SU-DHL-6 (cell line): ENCODE measurements around the gene PSD.
A peak's percentile ranks its signal among the peaks of the same experiment; 100 is the strongest.

ENCODE experiments used
- H2AFZ ChIP-seq: fragments of 200-600 bp; sonication (generic); 2 replicates; pipeline ENCODE4 v1.6.1; 2014; ENCODE audit warnings: low read depth, mild to moderate bottlenecking, moderate library complexity, mixed read lengths, antibody characterized with exemption, low read length; ENCODE audit not compliant: severe bottlenecking
- H3F3A ChIP-seq: fragments of 200-600 bp; shearing (Covaris generic); 2 replicates; pipeline ENCODE4 v1.6.0; 2016; ENCODE audit warnings: antibody characterized with exemption, mild to moderate bottlenecking; ENCODE audit not compliant: insufficient read depth
- H3K27ac ChIP-seq: fragments of 200-600 bp; sonication (generic); 2 replicates; pipeline ENCODE4 v1.5.1; 2016; ENCODE audit warnings: low read depth, mild to moderate bottlenecking, low read length, moderate library complexity, mixed read lengths
- H3K27me3 ChIP-seq: fragments of 200-600 bp; sonication (generic), shearing (Covaris generic); 2 replicates; pipeline ENCODE4 v1.6.0; 2014; ENCODE audit warnings: mild to moderate bottlenecking, low read length
- H3K36me3 ChIP-seq: fragments of 200-600 bp; sonication (generic); 2 replicates; pipeline ENCODE4 v1.6.1; 2014; ENCODE audit warnings: mild to moderate bottlenecking, low read length, mixed read lengths
- H3K4me2 ChIP-seq: fragments of 300-600, 200-600 bp; shearing (Covaris generic), sonication (generic); 2 replicates; pipeline ENCODE4 v1.6.0; 2014; ENCODE audit warnings: low read length, low read depth, mild to moderate bottlenecking; ENCODE audit not compliant: poor library complexity, severe bottlenecking
- H3K4me3 ChIP-seq: fragments of 200-600 bp; sonication (generic); 2 replicates; pipeline ENCODE4 v1.5.1; 2014; ENCODE audit warnings: antibody characterized with exemption, low read length, mild to moderate bottlenecking, mixed read lengths; ENCODE audit not compliant: insufficient read depth, poor library complexity, severe bottlenecking
- H3K79me2 ChIP-seq: fragments of 200-600 bp; sonication (generic); 2 replicates; pipeline ENCODE4 v1.6.1; 2014; ENCODE audit warnings: mild to moderate bottlenecking, low read length, moderate library complexity; ENCODE audit not compliant: insufficient read depth
- H3K9ac ChIP-seq: fragments of 200-600 bp; sonication (generic); 2 replicates; pipeline ENCODE4 v1.7.0; 2014; ENCODE audit warnings: mild to moderate bottlenecking, low read length
- H3K9me2 ChIP-seq: fragments of 200-600 bp; sonication (generic); replicated peaks from 2 replicates; pipeline ENCODE4 v1.6.1; 2014; ENCODE audit warnings: low read length; ENCODE audit not compliant: insufficient read depth
- H3K9me3 ChIP-seq: fragments of 200-600 bp; sonication (generic); 2 replicates; pipeline ENCODE4 v1.6.1; 2014; ENCODE audit warnings: low read length, mixed read lengths; ENCODE audit not compliant: insufficient read depth
- H4K20me1 ChIP-seq: fragments of 200-600 bp; sonication (generic); 2 replicates; pipeline ENCODE4 v1.6.1; 2014; ENCODE audit warnings: low read depth, mild to moderate bottlenecking, antibody characterized with exemption, low read length, moderate library complexity, mixed read lengths
- CTCF ChIP-seq: fragments of 200-600 bp; sonication (generic); IDR thresholded peaks from one replicate; pipeline ENCODE4 v1.5.1; 2017; ENCODE audit warnings: antibody characterized with exemption, mild to moderate bottlenecking, low read length, moderate library complexity; ENCODE audit not compliant: insufficient read depth, poor library complexity, severe bottlenecking
- EZH2phosphoT487 ChIP-seq: fragments of 200-600 bp; sonication (generic), shearing (Covaris generic); conservative IDR thresholded peaks from 2 replicates; pipeline ENCODE4 v1.6.1; 2018; ENCODE audit warnings: mild to moderate bottlenecking, antibody characterized with exemption, low read length, moderate library complexity, mixed read lengths

Gene PSD

GRCh38 chr10:102400076-102400475, 18.5 kb downstream of the PSD start:
- H3K4me3 ChIP-seq: no peak overlapping the region
- H3K36me3 ChIP-seq: no peaks in the 10 kb centered on the region
- no peak overlapping the region for H2AFZ ChIP-seq
- H3K9ac ChIP-seq: peak overlapping the region; percentile 62
- H3K4me2 ChIP-seq: peak overlapping the region; percentile 66
- 0 out of 2 replicates have a peak, but pooled peaks cover 3% of the 10 kb centered on the region for H3F3A ChIP-seq
- no peaks in the 10 kb centered on the region for H4K20me1 ChIP-seq
- H3K9me3 ChIP-seq: no peaks in the 10 kb centered on the region
- H3K27ac ChIP-seq: no peak overlapping the region
- H3K79me2 ChIP-seq: peaks cover 8% of the 10 kb centered on the region; the same call in 1 of the 2 replicates
- H3K9me2 ChIP-seq: no peaks in the 10 kb centered on the region
- no peaks in the 10 kb centered on the region for H3K27me3 ChIP-seq
- no peak for TF ChIP-seq CTCF
- TF ChIP-seq EZH2phosphoT487: no peak

GRCh38 chr10:102399217-102400021, 19.2 kb downstream of the PSD start:
- Histone ChIP-seq H3F3A (peaks cover 9% of the 10 kb centered on the region; the same call in 1 of the 2 replicates), H3K4me2 (peak overlapping the region; percentile 66), H3K27ac (peak overlapping the region; percentile 60), H3K27me3 (no peaks in the 10 kb centered on the region), H3K9me2 (no peaks in the 10 kb centered on the region), H3K79me2 (peaks cover 8% of the 10 kb centered on the region; the same call in 1 of the 2 replicates), H3K4me3 (peak overlapping the region; percentile 40), H3K9me3 (no peaks in the 10 kb centered on the region), H3K9ac (peak overlapping the region; percentile 62), H4K20me1 (no peaks in the 10 kb centered on the region), H3K36me3 (no peaks in the 10 kb centered on the region), H2AFZ (no peak overlapping the region)
- TF ChIP-seq EZH2phosphoT487 (no peak), CTCF (peak; percentile 93)

- Histone ChIP-seq H3K9me2 (no peaks in the 10 kb centered on the region), H3K79me2 (peaks cover 8% of the 10 kb centered on the region; the same call in 1 of the 2 replicates), H3F3A (peaks cover 18% of the 10 kb centered on the region; the same call in 1 of the 2 replicates), H3K27me3 (no peaks in the 10 kb centered on the region), H3K4me3 (no peak overlapping the region), H2AFZ (no peak overlapping the region), H3K9ac (peak overlapping the region; percentile 62), H4K20me1 (no peaks in the 10 kb centered on the region), H3K4me2 (peak overlapping the region; percentile 66), H3K9me3 (no peaks in the 10 kb centered on the region), H3K36me3 (no peaks in the 10 kb centered on the region), H3K27ac (peak overlapping the region; percentile 60)
- TF ChIP-seq EZH2phosphoT487 (no peak), CTCF (no peak)
Measured at GRCh38 chr10:102398172-102399020, 20.2 kb downstream of the PSD start.
